Endothelial cell of umbilical vein (primary cell): ENCODE measurements around the gene ADGRL3. TPM values are rescaled to one million over a fixed set of nuclear protein-coding genes. Genes with fewer than 3 reads are reported as not detected.

Experiments
- BruUV-seq: library from RNA; stranded (reverse); fragments of 400-500 nt; replicated peaks from 2 replicates; lab custom pipeline; 2021; lab: Mats Ljungman, UMichigan
- CTCF ChIA-PET: fragments of 300-600, 350-600 bp; sonication (Branson Sonifier 250); formaldehyde crosslinking; loops from one replicate; lab custom pipeline; 2021; ENCODE audit warnings: antibody characterized with exemption, inconsistent platforms; lab: Charles Lee
- POLR2A ChIA-PET: fragments of 300-600, 350-600 bp; sonication (Branson Sonifier 250); formaldehyde crosslinking; loops from one replicate; lab custom pipeline; 2021; ENCODE audit warnings: antibody characterized with exemption, inconsistent platforms; lab: Charles Lee
- DNase-seq: peaks from one replicate; pipeline ENCODE4 v3.0.0-alpha.2; 2011; ENCODE audit warnings: low read depth, low spot score
- FAIRE-seq: peaks from 2 replicates; lab custom pipeline; 2011; peaks lifted over from hg19 to GRCh38; lab: Jason Lieb, UNC
- H2AFZ ChIP-seq: 2 replicates; pipeline ENCODE4 v1.6.0; 2012; ENCODE audit warnings: low read depth, low read length, control low read depth, inconsistent platforms
- H3K27ac ChIP-seq: 2 replicates; pipeline ENCODE4 v1.5.1; 2011; ENCODE audit warnings: low read depth, mild to moderate bottlenecking, control low read depth, low read length, moderate library complexity; ENCODE audit not compliant: insufficient read depth
- H3K27me3 ChIP-seq, 2 experiments: 2 replicates each; pipeline versions ENCODE4 v1.6.0 to v1.6.1; 2011; ENCODE audit warnings: low read length in 2 of 2, mixed read lengths in 1 of 2; ENCODE audit not compliant: control insufficient read depth in 2 of 2, insufficient read depth in 2 of 2
- H3K36me3 ChIP-seq, 2 experiments: 2 replicates in 1 of 2; 3 replicates in 1 of 2; pipeline ENCODE4 v1.5.1; 2011; ENCODE audit warnings: low read length in 2 of 2, mild to moderate bottlenecking in 1 of 2, moderate library complexity in 1 of 2; ENCODE audit not compliant: control insufficient read depth in 2 of 2, insufficient read depth in 2 of 2; ENCODE audit errors: extremely low read depth in 1 of 2
- H3K4me1 ChIP-seq: 3 replicates; pipeline ENCODE4 v1.5.1; 2011; ENCODE audit warnings: mild to moderate bottlenecking, low read length; ENCODE audit not compliant: control insufficient read depth, insufficient read depth; ENCODE audit errors: extremely low read depth
- H3K4me2 ChIP-seq: 2 replicates; pipeline ENCODE4 v1.6.1; 2011; ENCODE audit warnings: low read length, control low read depth, mixed read lengths; ENCODE audit not compliant: insufficient read depth
- H3K4me3 ChIP-seq, 3 experiments: fragments of 200-600 bp in 1 of 3; sonication (generic), shearing (Covaris generic) in 1 of 3; replicated peaks in 1 of 3; 2 replicates each; pipeline ENCODE4 v1.5.1; 2011 to 2016; ENCODE audit warnings: control low read depth in 3 of 3, low read length in 3 of 3, mild to moderate bottlenecking in 2 of 3, inconsistent platforms in 1 of 3, low read depth in 1 of 3, moderate library complexity in 1 of 3; ENCODE audit not compliant: insufficient read depth in 1 of 3
- H3K79me2 ChIP-seq: 2 replicates; pipeline ENCODE4 v1.6.0; 2012; ENCODE audit warnings: low read length, inconsistent platforms; ENCODE audit not compliant: control insufficient read depth, insufficient read depth
- H3K9ac ChIP-seq: replicated peaks from 2 replicates; pipeline ENCODE3; 2011; ENCODE audit warnings: low read length, control low read depth; ENCODE audit not compliant: insufficient read depth; ENCODE audit errors: extremely low read depth
- H3K9me1 ChIP-seq: replicated peaks from 3 replicates; pipeline ENCODE4 v1.6.0; 2011; ENCODE audit warnings: mild to moderate bottlenecking, low read length; ENCODE audit not compliant: control insufficient read depth, insufficient read depth; ENCODE audit errors: extremely low read depth
- H3K9me3 ChIP-seq: replicated peaks from 2 replicates; pipeline ENCODE4 v1.5.1; 2012; ENCODE audit warnings: low read length, inconsistent platforms; ENCODE audit not compliant: control insufficient read depth, insufficient read depth
- H4K20me1 ChIP-seq: replicated peaks from 2 replicates; pipeline ENCODE3; 2011; ENCODE audit warnings: mild to moderate bottlenecking, low read length; ENCODE audit not compliant: control insufficient read depth, insufficient read depth; ENCODE audit errors: extremely low read depth
- EZH2 ChIP-seq: IDR thresholded peaks from 2 replicates; pipeline ENCODE4 v1.6.1; 2012; ENCODE audit warnings: borderline replicate concordance, low read depth, mild to moderate bottlenecking, moderate library complexity, low read length, inconsistent platforms; ENCODE audit not compliant: severe bottlenecking
- FOS ChIP-seq: IDR thresholded peaks from 2 replicates; pipeline ENCODE4 v1.6.1; 2011; ENCODE audit warnings: mild to moderate bottlenecking, low read length, moderate library complexity, borderline replicate concordance; ENCODE audit not compliant: insufficient read depth
- GATA2 ChIP-seq: IDR thresholded peaks from 2 replicates; pipeline ENCODE4 v1.7.0; 2011; ENCODE audit warnings: low read depth, mild to moderate bottlenecking, moderate library complexity, mixed read lengths, low read length; ENCODE audit not compliant: insufficient read length, insufficient read depth
- JUN ChIP-seq: IDR thresholded peaks from 2 replicates; pipeline ENCODE4 v1.6.1; 2011; ENCODE audit warnings: borderline replicate concordance, low read depth; ENCODE audit not compliant: insufficient read length, insufficient read depth
- MYC ChIP-seq: IDR thresholded peaks from one replicate; pipeline ENCODE4 v1.6.1; 2011; ENCODE audit warnings: mild to moderate bottlenecking, low read depth, low read length
- POLR2A ChIP-seq: IDR thresholded peaks from 2 replicates; pipeline ENCODE4 v1.6.1; 2012; ENCODE audit warnings: low read depth, mild to moderate bottlenecking, control low read depth, low read length
- POLR2AphosphoS5 ChIP-seq: IDR thresholded peaks from 2 replicates; pipeline ENCODE4 v1.6.1; 2012; ENCODE audit warnings: low read depth, mild to moderate bottlenecking, control low read depth, low read length, moderate library complexity; ENCODE audit not compliant: insufficient read depth
- dilution Hi-C: fragments of 300-500 bp; cut with MboI; formaldehyde crosslinking; loops from one replicate; pipeline ENCODE4 v1.15.0; 2019; ENCODE audit warnings: low sequenced_read_pairs; ENCODE audit not compliant: extremely low pct_ligation_motif_present
- intact Hi-C: fragments of 100-400 bp; cut with micrococcal nuclease; formaldehyde crosslinking; loops from one replicate; pipeline ENCODE4 v1.10.0; 2022
- polyA plus RNA-seq, 4 experiments: library from polyadenylated mRNA; depleted of rRNA in 3 of 4; stranded (reverse) in 3 of 4; unstranded in 1 of 4; fragments of >200 nt; gene quantifications; 2 replicates each; pipeline versions ENCODE4 v1.2.1 to v1.2.3, GENCODE V29; 2011 to 2012; ENCODE audit warnings: missing spikeins in 1 of 4
- total RNA-seq: library from RNA; stranded (reverse); gene quantifications from 2 replicates; pipeline ENCODE4 v1.2.3, GENCODE V29; 2021
- TF ChIP-seq, protein P1 (sequence below), 2 donors: IDR thresholded peaks; 1 replicate in 1 of 2; 2 replicates in 1 of 2; pipeline ENCODE4 v1.5.1; 2011; ENCODE audit warnings: low read length in 2 of 2, mild to moderate bottlenecking in 2 of 2, moderate library complexity in 2 of 2, control low read depth in 1 of 2, inconsistent platforms in 1 of 2, low read depth in 1 of 2; ENCODE audit not compliant: insufficient read depth in 1 of 2; ENCODE audit errors: extremely low read depth in 1 of 2
- TF ChIP-seq, protein P2 (sequence below): IDR thresholded peaks from 2 replicates; pipeline ENCODE4 v1.6.1; 2011; ENCODE audit not compliant: insufficient read depth, insufficient read length

ADGRL3 gene
- total and polyA plus RNA-seq, 2 donors (not counting 3 experiments of a cell fraction or from before 2014, with no cell fraction given): not detected

DNA sequence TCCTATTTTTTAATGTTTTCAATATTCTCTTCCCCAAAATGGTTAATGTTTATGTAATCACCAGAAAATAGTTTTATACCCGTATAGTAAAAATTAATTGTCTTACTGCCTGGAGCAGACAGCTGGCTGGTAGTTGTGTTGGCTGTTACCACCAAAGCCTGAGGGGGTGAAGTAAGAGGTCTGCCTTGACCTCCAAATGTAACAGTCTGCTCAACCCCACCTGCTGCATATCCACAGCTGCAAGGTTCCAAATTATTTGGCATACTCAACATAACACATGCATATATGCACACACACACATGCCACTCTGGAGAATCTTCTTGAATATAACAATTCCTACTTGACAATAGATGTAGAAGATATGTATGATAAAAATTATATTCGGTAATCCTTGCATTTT is 624.3 kb downstream of the ADGRL3 start:
- H3K4me2 ChIP-seq: no peak overlapping the region
- intact Hi-C loops (no loop called here), dilution Hi-C loops (no loop called here)
- H3K9me3 ChIP-seq: no peaks in the 10 kb centered on the region
- H3K36me3 ChIP-seq: no peaks in the 10 kb centered on the region
- no peak overlapping the region for H3K4me3 ChIP-seq
- POLR2A ChIA-PET: no interaction called here
- BruUV-seq: no TSS peak
- CTCF ChIA-PET: no interaction called here
- no peaks in the 10 kb centered on the region for H3K4me1 ChIP-seq
- DNase-seq (no peak), FAIRE-seq (no peak)
- H4K20me1 ChIP-seq: no peaks in the 10 kb centered on the region
- H3K9ac ChIP-seq: no peak overlapping the region
- TF ChIP-seq FOS: no peak
- no peak for TF ChIP-seq MYC
- TF ChIP-seq, protein P1, sequence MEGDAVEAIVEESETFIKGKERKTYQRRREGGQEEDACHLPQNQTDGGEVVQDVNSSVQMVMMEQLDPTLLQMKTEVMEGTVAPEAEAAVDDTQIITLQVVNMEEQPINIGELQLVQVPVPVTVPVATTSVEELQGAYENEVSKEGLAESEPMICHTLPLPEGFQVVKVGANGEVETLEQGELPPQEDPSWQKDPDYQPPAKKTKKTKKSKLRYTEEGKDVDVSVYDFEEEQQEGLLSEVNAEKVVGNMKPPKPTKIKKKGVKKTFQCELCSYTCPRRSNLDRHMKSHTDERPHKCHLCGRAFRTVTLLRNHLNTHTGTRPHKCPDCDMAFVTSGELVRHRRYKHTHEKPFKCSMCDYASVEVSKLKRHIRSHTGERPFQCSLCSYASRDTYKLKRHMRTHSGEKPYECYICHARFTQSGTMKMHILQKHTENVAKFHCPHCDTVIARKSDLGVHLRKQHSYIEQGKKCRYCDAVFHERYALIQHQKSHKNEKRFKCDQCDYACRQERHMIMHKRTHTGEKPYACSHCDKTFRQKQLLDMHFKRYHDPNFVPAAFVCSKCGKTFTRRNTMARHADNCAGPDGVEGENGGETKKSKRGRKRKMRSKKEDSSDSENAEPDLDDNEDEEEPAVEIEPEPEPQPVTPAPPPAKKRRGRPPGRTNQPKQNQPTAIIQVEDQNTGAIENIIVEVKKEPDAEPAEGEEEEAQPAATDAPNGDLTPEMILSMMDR (IDR thresholded peaks at IDR 0.05; ENCODE audit: extremely low read depth in 1 of 2, insufficient read depth in 1 of 2, low read depth in 1 of 2, low read length in 2 of 2): no peak
- no peak for TF ChIP-seq GATA2
- TF ChIP-seq JUN: no peak
- TF ChIP-seq, protein P2, sequence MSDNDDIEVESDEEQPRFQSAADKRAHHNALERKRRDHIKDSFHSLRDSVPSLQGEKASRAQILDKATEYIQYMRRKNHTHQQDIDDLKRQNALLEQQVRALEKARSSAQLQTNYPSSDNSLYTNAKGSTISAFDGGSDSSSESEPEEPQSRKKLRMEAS: no peak
- no peak for TF ChIP-seq EZH2
- no peak for TF ChIP-seq POLR2A
- no peak for TF ChIP-seq POLR2AphosphoS5
- H3K9me1 ChIP-seq: no peaks in the 10 kb centered on the region
- H3K27me3 ChIP-seq: no peaks in the 10 kb centered on the region
- no peak overlapping the region for H2AFZ ChIP-seq
- no peak overlapping the region for H3K27ac ChIP-seq
- H3K79me2 ChIP-seq: no peaks in the 10 kb centered on the region
